Measurements from ENCODE around the gene TRAF1.
A peak's percentile ranks its signal among the peaks of the same experiment; 100 is the strongest.

The TRAF1 gene

GRCh38 chr9:120885958-120886357 is 40.6 kb downstream of the TRAF1 start:
- DNase-seq: no peak

DNA sequence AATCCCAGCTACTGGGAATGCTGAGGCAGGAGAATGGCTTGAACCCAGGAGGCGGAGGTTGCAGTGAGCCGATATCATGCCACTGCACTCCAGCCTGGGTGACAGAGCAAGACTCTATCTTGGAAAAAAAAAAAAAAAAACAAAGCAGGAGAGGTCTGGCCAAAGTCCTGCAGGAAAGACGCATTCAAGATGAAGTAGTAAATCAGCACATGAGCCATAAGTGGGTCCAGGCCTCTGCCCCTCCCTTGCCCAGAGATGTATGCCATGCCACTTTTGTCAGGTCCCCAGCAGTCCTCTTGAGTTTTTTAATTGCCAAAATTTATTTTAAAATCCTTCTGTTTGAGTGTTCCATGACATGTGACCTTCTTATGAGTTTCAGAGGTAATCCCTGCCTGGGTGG is 41.1 kb downstream of the TRAF1 start:
- no peak for DNase-seq

DNA sequence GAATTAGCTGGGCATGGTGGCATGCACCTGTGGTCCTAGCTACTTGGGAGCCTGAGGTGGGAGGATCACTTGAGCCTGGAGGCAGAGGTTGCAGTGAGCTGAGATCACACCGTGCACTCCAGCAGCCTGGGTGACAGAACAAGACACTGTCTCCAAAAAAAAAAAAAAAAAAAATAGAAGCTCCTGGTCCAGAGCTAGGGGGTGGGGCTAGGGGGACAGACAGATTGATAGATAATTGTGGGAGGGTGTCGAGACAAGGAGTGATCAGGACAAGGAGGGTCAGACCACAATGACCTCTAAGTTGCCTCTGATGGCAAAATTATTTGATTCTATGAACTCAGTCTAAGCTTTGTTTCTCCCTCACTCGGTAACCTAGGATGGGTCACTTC is 43.0 kb downstream of the TRAF1 start:
- no peak for DNase-seq

DNA sequence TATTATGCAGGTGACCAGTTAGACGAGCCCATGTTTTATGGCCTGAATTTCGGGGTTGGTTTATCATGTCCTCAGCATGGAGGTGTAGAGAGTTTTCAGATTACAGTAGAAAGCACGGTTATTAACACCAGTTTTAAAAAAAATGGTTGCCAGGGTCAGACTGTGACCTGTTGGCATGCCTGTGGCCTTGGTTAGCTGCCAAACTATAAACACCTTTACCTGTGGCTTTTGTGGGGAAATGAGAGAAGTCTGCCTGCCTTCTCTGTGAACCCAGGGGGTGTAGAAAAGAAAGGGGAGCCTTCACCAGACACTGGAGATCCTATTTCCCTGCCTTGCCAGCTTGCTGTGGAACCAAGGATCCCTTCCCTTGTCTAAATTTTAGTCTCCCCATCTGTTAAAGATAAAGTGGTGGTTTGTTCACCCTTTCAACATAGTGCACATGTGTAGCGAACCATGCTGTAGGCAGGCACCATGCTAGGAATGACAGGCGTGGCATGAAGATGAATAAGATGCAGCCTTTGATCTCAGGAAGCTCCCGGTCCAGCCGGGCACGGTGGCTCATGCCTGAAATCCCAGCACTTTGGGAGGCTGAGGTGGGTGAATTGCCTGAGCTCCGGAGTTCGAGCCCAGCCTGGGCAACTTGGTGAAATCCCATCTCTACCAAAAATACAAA is 43.5 kb downstream of the TRAF1 start:
- no peak for DNase-seq

DNA sequence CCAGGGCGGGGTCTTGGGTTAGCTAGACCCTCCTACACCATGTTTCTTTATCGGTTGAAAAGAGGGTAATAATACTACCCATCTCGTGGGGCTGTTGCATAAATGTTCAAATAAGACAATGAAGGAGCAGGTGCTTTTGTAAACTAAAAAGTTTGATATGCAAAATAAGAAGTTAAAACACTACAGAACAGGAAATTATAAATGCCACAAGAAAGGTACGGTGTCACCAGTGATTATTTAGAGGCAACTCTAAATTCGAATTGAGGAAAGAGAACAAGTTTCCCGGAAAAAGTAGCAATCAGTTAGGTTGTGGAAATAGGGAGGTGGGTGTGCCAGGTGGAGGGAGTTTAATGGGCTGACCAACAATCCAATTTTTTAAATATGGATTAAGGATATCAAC is 47.1 kb downstream of the TRAF1 start:
- DNase-seq: no peak

GRCh38 chr9:120878188-120879130 is 48.1 kb downstream of the TRAF1 start:
- DNase-seq: no peak

DNA sequence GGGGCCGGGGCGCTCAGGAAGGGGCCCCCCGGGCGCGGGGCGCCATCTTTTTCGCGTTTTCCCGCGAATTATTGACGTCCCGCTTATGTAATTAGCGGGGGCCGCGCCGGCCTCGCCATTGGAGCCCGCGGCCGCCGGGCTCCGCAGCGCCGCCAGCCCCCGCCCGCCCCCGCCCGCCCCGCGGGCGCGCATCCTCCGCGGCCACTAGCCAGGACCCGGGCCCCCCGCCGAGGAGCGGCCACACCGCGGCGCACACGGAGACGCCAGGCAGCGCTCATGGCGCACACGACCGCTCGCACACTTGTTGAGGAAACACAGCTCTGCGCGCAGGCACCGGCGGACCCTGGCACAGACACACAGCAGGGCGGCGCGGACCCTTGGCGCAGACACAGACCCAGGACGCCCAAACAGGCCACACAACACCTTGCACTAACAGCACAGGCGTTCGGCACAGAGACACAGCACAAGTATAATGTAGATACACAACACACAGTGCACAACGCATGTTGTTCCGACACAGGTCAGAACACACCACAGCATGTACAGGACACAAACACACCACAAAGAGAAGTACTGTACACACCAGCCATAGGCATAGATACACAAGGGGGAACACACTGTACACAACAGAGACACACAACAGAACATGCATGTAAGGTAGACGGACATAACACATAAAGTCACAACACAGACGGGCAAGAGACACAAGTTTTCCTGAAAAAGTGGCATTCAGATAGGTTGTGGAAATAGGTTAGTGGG is 49.1 kb downstream of the TRAF1 start:
- peak; percentile 88 for DNase-seq

- DNase-seq: no peak
These were observed 49.8 kb downstream of the TRAF1 start, which contains the start of gene PHF19 for GRCh38 chr9:120876842-120877240. Gene PHF19, minus strand, starts transcription at chr9:120877188. Its CDS starts 2,447 bp downstream, at chr9:120874741.

DNA sequence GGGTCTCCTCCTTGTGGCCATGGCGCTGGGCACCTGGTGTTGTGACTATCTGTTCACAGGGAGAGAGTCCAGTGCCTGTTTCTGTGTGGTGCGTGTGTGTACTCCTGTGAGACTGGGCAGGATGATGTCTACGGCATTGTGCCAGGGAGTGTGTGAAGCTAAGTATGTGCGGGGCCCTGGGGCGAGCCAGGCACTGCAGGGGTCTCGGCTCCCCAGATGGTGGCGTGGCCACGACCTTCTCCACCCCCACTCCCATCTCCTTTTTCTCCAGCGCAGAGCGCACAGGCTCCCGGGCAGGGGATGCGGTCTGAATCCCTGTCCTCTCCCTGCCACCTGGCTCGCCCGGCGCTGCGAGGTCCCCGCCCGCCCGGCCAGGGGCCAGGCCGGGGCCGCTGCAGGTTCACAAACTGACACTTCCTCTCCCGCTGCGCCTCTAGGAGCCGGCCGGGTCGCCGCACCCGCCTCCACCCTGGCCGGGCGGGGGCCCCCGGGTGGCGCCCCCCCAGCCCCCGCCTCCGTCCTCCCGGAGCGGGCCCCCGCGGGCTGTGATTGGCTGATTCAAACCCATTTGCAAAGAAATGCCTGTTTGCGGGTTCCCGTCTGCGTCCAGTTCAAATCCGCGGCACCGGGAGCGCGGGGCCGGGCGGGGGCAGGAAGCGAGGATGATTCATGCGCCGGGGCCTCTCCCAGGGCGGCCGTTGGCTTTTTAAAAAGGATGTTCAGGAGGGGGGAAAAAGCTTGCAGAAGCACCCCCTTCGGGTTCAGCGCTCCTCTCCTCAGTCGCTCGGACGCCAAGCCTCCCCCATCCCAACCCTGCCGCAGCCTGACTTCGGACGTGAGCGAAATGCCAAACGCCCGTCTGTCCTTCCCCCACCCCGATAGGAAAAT is 50.4 kb downstream of the TRAF1 start:
- DNase-seq: peak; percentile 93

DNA sequence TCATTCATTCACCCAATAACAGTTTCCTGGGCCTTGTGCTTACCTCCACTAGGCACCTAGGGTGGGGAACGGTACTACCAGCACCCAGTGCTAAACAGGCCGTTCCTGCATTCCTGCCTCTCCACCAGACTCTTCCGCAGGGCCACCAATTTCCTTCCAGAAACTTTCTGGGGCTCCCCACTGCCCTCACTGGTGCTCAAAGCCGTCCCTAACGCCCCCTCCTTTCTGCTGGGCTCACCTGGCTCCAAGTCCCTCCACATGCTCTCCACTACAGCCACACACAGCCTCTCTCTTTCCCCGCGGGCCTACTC is 51.0 kb downstream of the TRAF1 start:
- no peak for DNase-seq

DNA sequence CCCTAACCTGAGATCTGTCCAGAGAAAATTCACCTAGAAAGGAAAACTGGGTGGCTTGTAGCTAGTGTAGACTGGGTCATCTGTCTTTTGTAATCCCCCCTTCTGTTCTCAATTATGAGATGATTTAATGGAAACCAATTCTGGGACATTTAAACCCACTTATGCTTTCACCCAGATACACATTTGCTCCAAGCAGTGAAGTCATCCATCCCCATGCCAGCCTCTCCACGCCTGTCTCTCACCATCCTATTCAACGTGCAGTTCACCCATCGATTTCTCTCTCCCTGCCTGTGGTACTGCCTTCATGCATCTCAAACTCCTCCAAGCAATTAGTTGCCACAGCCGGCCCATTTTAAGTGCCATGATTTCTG is 51.4 kb downstream of the TRAF1 start:
- DNase-seq: no peak

- no peak for DNase-seq
These were observed 52.1 kb downstream of the TRAF1 start for GRCh38 chr9:120874226-120875194.

DNA sequence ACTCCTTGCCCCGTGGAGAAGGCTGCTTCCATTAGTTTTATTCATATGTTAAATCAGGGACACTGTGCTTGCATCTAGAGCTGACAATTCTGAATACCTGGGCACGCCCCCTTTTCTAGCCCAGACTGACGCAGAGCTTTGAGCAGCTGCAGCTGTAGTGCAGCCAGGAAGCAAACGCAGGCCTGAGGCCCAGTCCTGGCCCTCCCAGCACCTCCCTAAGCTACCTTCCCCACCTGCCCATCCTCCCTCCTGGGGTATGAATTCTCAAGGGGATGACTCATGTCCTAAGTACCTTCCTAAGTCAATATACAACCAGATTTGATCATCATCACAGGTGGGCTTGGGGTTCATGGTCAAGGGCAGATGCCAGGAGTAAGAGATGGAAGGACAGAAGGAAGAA is 53.1 kb downstream of the TRAF1 start:
- no peak for DNase-seq

DNA sequence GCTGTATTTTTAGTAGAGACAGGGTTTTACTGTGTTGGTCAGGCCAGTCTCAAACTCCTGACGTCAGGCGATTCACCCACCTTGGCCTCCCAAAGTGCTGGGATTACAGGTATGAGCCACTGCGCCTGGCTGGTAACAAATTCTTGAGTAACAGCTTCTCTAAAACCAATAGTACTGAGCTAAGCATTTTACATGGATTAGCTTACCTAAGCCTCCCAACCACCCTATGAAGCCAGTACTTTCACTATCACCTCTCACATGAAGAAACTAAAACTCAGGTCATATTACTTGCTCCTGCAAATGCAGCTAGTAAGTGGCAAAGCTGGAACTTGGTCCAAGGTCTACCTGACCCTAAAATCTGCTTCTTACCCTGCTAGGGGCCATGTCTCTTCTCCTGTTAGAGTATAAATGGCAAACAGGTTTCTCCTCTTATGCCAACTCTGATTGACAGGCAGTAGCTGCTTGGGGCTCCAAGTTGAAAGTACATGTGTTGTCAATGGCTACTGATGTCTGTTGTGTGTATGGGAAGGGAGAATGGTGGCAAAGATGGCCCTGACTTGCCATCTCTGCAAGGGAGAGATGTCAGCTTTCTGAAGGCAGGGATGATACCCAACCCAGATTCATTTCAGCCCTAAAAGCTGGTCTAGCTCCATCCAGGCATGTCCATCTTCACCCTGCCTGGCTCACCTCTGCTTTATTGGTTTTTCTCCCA is 53.6 kb downstream of the TRAF1 start:
- DNase-seq: no peak

DNA sequence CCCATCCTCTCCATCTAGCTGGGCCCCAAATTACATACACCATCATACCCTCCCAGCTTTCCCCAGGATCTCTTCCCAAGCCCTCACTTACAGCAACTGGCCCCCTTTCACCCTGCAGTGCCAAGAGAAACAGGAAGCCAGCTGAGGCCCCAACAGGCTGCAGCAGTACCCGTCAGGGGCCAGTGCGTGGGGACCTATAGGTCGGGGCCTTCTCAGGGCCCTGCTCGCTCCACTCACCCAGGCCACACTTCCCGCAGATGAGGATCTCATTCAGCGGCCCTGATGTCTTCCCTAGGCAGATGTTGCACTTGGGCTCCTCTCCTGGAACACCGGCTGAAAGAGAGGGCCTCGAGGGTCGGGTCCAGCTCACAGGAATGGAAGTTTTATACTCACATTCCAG is 56.4 kb downstream of the TRAF1 start:
- no peak for DNase-seq

GRCh38 chr9:120869726-120870125 is 56.9 kb downstream of the TRAF1 start:
- DNase-seq: peak; percentile 62

DNA sequence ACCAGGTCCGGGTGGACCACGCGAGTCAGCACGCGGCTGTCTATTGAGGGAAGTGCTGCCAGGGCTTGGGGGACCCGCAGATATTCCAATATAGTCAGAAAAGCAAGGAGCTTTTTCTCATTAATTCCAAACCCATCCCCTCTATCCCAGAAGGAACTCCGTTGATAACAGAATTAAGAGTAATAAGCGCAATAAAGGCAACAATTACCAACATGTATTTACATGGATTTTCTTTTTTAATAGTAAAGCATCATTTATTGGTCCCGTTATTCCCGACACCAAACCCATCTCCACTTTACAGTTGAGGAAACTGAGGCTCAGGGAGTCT is 57.3 kb downstream of the TRAF1 start:
- no peak for DNase-seq

DNA sequence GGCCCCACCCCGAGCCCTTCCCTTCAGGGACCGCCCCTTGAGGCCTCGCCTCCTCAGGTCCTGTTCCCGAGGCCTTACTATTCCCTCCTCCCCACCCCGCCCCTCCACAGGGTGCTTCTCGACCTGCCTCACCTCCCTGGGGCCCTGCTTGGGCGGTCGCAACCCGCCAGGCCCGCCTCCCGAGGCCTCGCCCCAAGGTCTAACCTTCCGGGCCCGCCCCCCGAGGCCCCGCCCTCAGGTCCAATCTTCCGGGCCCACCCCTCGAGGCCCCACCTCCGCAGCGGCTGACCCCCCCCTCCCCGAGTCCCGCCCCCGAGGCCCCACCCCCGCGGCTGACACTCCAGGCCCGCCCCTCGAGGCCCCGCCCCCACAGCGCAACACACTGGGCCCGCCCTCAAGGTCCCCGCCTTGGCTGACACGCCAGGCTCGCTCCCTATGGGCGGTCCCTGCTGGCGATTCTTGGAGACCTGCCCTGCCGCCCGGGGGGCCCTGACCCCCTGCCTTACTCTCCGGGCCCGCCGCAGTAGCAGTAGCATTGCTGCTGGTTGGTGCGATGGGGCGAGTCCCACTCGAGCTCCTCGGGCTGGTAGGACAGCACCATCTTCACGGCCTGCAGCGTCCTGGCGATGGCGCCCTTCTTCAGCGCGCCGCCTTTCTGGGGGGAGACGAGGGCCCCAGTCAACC is 57.8 kb downstream of the TRAF1 start:
- DNase-seq: peak; percentile 98

GRCh38 chr9:120868339-120868675 is 58.3 kb downstream of the TRAF1 start:
- DNase-seq: no peak

DNA sequence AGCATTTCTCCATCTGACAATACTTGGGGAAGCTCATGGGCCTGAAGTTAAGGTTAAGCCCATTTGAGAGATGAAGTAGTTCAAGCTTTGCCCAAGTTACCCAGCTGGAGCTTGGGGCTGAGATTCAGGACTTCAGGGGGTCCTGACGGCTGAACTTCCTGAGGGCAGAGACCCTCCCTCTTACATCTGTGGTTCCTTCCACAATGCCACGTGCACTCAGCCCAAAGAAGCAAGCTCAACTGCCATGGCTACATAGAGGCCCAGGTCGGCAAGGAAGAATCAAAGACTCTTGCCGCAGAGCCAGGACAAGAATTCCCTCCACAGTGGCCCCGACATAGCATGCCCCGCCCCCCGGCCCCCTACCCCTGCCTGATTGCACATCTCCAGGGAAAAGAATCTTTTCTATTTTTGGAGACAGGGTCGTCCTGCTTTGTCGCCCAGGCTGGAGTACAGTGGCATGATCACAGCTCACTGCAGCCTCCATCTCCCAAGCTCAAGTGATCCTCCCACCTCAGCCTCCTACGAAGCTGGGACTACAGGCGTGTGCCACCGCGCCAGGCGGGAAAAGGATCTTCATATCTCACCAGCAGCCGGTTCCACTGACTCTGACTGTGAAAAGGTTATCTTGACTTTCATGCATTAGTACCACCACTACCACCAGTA is 58.8 kb downstream of the TRAF1 start:
- peak; percentile 62 for DNase-seq

Measured in activated effector memory CD4-positive, alpha-beta T cell treated with anti-CD3 and anti-CD28 coated beads, Interleukin-2, amount 50 U/mL, for 16 hours (primary cell).